ENCODE data around the gene CACFD1. TPM values are rescaled to one million over a fixed set of nuclear protein-coding genes. Genes with fewer than 3 reads are reported as not detected.

CACFD1 gene
- total RNA-seq, 2 experiments from 2014 or later = 1.3 to 1.4 TPM

- ChIA-PET POLR2A (interaction anchor here (0.7 kb wide), 1 partner anchor 935 kb away, joined by 4 read pairs; no protein-coding TSS in a partner anchor), CTCF (no interaction called here)
- ATAC-seq (no peak), DNase-seq (no peak)
- no peak for TF ChIP-seq CTCF (IDR thresholded peaks at IDR 0.05)
- no peaks in the 10 kb centered on the region for H3K27me3 Mint-ChIP-seq
- intact Hi-C loops (cut with micrococcal nuclease) = no loop called here
- peaks cover 4% of the 10 kb centered on the region for H3K4me1 Mint-ChIP-seq (ENCODE audit: low read depth)
- H3K36me3 Mint-ChIP-seq (ENCODE audit: low read depth) = no peaks in the 10 kb centered on the region
- H3K4me3 Mint-ChIP-seq = no peak overlapping the region
- H3K27ac Mint-ChIP-seq = no peak overlapping the region
- no peaks in the 10 kb centered on the region for H3K9me3 Mint-ChIP-seq
Observed at GRCh38 chr9:133490865-133491655, 31.3 kb downstream of the CACFD1 start.

DNA sequence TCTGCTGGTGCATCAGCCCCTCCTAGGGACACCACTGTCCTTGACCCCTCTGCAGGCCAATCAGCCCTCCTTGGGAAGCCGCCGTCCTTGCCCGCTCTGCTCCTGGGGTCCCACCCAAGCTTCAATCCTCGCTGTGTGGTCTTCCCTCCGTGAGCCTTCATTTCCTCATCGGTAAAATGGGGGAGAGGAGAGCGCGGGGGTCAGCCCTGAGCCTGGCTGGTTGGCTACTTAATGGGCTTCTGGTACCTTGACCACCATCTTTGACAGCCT lies 31.8 kb downstream of the CACFD1 start:
- Mint-ChIP-seq H3K27me3 (no peaks in the 10 kb centered on the region), H3K4me3 (no peak overlapping the region), H3K27ac (no peak overlapping the region), H3K36me3 (ENCODE audit: low read depth) (no peaks in the 10 kb centered on the region), H3K4me1 (ENCODE audit: low read depth) (no peaks in the 10 kb centered on the region), H3K9me3 (no peaks in the 10 kb centered on the region)
- ChIA-PET POLR2A (no interaction called here), CTCF (no interaction called here)
- DNase-seq (no peak), ATAC-seq (no peak)
- intact Hi-C loops (cut with micrococcal nuclease) = no loop called here
- TF ChIP-seq CTCF (IDR thresholded peaks at IDR 0.05) = no peak

DNA sequence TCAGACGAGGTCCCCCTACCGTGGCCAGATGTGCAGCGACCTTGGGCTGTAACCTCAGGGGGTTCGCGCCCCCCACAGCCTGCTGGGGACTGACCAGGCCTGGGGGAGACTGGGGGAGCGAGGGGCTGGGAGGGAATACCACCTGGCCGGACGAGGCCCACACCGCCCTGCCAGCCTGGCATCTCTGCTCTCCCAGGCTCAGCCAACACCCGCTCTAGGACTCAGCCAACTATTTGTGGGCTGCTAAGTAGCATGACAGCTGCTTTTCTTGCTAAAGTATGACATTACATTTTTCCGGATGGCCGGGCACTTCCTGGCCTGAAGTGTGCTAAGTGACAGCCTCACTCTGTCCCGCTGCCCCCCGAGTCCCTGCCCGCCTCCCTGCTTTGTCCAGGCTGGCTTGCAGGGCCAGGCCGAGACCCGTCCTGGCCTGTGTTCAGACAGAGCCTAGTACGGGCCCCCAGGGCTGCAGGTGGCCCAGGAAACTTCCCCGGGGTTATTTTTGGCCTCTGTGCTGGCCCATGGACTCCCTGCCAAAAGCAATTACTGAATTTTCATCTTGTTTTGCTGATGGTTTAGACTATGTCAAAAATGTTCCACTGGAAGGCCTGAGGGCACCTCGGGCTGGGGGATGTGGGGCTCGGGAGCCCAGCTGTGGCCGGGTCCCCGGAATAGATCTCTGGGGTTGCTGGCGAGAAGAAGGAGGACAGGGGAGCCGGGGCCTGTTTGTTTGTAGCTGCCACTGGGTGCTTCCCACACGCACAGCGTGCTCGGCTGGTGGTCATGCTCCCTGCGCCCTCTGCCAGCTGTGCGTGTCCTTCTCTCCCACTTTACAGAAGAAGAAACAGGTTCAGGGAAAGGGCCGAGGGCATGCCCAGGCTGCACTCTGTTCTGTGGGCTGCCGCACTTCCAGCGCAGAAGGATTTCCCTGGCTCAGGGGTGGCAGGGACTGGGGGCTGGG lies 32.6 kb downstream of the CACFD1 start:
- Mint-ChIP-seq H3K27me3 (no peaks in the 10 kb centered on the region), H3K9me3 (no peaks in the 10 kb centered on the region), H3K27ac (no peak overlapping the region), H3K36me3 (ENCODE audit: low read depth) (no peaks in the 10 kb centered on the region), H3K4me1 (ENCODE audit: low read depth) (no peaks in the 10 kb centered on the region), H3K4me3 (no peak overlapping the region)
- no peak for TF ChIP-seq CTCF (IDR thresholded peaks at IDR 0.05)
- ATAC-seq (no peak), DNase-seq (no peak)
- ChIA-PET POLR2A (no interaction called here), CTCF (no interaction called here)
- intact Hi-C loops (cut with micrococcal nuclease) = no loop called here

DNA sequence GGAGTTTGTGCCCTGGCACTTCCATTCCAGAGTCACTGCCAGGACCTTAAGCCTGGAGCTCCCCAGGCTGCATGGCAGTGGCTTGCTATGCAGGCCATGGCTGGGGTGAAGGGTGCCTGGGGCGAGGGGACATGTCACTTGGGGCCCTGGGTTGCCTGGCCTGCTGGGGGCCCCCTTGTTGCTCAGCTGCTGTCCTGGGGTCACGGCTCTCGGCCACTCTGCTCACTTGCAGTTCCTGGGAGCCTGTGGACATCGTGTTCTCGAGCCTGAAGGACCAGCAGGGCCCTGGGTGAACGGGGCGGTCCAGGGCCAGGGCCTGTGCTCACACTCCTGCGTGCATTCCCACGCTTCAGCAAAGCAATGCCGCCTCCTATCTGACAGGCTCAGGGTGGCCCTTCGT lies 33.6 kb downstream of the CACFD1 start:
- intact Hi-C loops (cut with micrococcal nuclease) = no loop called here
- POLR2A ChIA-PET = no interaction called here
- no peaks in the 10 kb centered on the region for H3K9me3 Mint-ChIP-seq
- no peaks in the 10 kb centered on the region for H3K36me3 Mint-ChIP-seq (ENCODE audit: low read depth)
- no peak overlapping the region for H3K4me3 Mint-ChIP-seq
- no peak for DNase-seq
- TF ChIP-seq CTCF (IDR thresholded peaks at IDR 0.05) = no peak
- ATAC-seq = no peak
- CTCF ChIA-PET = no interaction called here
- no peaks in the 10 kb centered on the region for H3K4me1 Mint-ChIP-seq (ENCODE audit: low read depth)
- no peaks in the 10 kb centered on the region for H3K27me3 Mint-ChIP-seq
- H3K27ac Mint-ChIP-seq = no peak overlapping the region

All from activated CD8-positive, alpha-beta T cell treated with anti-CD3 and anti-CD28 coated beads for 36 hours (primary cell).